OCI-M2 (cell line): ENCODE results near the gene IRF2.

Experiments used
- DNase-seq: peaks from one replicate; lab custom pipeline; 2025; ENCODE audit not compliant: unreplicated experiment; lab: John Stamatoyannopoulos, UW

The IRF2 gene

DNA sequence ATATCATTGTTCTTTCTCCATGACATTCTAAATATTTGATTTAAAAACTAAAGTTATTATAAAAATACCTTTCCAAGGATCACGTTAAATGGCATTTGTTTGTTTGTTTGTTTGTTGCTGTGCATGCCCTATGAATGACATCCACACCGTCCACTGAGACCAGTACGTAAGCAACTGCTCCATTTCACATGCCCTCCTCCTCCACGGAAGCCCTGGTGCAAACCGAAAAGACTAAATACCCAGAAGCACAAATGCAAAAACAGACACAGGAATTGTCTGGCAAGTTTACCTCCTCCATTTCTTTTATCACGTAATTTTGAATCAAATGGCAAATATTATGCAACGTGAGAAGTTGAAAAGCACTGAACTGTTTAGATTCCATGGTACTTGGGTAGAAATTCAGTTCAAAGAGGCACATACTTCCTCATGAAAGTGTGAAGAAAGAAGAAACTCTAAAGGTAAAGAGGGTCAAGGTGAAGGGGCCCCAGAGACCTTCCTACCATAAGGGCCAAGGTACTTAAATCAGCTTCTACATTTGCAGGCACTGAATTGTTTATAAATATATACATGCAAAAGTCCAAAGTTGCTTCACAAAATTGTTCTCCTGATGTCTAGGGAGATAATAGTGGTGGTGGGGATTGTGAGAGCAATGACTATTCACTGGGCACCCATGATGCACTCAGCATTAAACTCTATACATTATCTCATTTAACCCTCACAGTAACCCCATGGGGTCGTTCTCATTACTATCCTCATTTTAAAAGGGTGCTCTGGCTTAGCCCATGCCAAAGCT, 23.4 kb downstream of the IRF2 start:
- no peak for DNase-seq

DNA sequence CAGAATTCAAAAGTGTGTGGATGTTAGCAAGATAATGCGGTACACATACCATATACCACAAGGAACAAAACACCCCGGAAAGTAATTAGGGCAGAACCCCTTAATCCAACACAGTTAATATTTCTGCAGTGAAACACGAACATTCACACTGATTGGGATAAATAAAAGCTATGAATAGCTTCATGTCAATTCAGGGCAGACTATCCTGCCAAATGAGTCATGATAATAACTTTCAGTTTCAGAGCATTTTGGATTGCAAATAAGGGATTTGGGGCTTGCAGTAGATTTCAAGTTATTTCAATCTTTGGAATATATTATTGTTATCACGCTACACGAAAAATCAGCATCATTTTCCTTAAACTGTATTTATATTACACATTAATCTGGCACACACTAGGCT, 24.3 kb downstream of the IRF2 start:
- DNase-seq = no peak

DNA sequence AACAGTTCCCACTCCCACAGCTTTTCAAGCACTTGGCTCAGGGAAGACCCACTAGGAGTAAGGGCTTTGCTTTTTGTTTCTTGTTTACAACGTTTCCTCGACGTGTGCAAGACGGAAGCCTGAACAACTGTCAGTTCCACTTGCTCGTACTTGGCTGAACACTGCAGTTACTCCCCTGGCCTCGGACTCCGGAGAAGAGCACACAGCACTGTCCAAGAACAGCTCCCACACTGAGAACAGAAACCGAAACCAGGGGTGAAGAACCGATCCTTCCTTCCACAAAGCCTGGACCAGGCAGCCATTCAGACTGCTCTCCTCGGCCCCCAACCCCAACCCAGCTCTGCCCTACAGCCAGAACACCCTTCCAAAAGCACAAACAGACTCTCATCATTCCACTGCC, 25.5 kb downstream of the IRF2 start:
- DNase-seq = no peak

DNA sequence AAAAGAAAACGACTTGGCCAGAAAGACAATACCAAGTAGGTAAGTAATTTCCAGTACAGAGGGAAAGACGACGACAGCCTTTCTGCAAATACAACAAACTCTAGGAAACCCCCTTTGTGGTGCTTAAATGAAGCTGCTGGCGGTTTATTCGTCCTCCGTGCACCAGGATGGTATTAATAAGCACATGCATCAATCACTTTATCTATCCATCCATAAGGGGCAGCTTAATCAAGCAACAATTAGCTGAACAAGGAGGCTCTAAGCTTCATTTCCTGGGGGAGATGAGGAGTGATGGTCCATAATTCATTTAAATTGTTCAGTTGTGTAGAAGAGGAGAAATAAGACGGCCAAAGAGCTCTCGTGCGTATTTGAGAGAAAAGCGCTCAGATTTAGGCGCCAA, 26.2 kb downstream of the IRF2 start:
- DNase-seq = no peak

DNA sequence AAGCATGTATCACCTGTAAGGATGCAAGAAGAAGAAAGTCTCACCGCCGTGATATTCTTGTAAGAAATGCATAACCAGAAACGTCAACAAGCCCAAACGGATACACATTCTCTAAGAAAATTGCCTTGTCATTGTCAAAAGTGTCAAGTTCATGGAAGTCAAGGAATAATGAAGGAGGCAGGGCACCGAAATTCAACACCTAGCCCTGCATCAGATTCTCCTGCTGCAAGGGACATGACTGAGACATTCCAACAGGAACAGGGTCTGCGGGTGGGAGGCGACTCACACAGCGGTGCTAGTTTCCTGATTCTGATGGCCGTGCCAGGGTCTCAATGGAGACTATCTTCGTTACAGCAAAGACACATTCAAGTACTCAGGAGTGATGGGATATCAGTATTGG, 26.7 kb downstream of the IRF2 start:
- no peak for DNase-seq

DNA sequence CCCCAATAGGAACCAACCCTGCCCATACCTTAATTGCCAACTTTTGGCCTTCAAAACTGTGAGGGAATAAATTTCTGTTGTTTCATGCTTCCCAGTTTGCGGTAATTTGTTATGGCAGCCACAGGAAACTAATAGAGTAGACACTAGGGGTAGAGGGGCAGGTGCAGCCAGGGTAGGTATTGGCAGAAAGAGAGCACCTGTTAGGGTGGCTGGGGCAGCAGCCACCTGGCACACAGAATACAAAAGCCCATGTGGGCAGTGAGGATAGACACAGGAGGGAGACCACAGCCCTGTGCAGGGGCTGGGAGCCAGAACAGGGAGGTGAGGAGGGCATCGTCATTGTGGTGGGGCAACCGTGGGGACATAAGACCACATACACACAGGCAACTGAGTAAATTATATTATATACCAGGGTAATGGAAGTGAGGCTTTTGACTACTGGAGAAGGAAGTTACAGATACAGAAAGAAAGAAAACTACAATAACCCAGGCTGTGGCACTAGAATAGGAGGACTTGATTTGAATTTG, 28.2 kb downstream of the IRF2 start:
- no peak for DNase-seq

DNA sequence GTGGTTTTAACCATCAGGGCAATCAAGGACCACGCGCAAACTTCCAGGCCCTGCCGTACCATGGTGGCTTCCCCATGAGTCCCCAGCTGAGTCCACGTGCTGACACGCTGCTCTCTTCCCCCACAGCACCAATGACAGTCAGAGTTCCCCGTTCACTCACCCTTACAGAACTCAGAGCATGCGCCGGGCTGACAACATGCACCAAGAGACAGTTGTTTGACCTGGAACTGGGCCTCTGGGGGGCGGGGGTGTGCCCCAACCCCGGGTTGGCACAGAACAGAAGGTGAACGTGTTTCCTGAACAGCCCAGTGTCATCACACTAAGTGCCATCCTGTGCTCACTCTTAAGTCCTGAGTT, 29.4 kb downstream of the IRF2 start:
- DNase-seq = no peak

DNA sequence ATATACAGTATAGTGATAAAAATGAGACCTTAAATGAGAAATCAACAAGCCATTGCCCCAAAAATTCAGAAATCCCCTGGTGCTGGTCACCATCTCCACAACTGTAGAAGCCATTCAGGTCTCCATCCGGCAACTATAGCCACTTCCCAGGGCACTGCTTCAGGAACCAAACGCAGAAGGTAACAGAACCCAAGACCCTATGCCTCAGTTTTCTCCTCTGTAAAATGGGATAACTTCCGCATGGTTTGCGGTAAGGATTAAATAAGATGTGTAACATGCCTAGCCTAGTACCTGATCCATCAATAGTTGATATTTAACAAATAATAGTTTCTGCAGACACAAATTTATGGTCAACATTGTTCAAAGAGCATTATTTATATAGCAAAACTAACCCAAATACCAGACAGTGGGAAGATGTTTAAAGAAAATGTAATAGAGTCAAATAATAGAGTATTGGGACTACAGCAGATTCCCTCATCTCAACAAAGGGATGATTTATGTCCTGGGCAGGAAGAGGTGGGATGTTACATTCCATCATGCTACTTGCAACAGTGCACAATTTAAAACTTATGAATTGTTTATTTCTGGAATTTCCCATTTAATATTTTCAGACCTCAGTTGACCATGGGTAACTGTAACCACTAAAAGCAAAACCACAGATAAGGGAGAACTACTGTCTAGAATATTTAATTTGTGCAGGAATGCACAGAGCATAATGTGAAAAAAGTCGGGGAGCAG, 30.0 kb downstream of the IRF2 start:
- DNase-seq = no peak

DNA sequence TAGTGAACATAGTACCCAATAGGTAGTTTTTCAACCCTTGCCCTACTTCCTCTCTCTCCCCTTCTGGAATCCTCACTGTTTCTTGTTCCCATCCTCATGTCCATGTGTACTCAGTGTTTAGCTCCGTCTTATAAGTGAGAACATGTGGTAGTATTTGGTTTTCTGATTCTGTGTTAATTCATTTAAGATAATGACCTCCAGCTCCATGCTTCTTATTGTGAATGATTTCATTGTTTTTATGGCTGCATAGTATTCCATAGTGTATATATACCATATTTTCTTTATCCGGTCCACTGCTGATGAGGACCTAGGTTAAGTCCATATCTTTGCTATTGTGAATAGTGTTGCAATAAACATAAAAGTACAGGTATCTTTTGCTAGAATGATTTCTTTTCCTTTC, 31.0 kb downstream of the IRF2 start:
- DNase-seq = no peak

DNA sequence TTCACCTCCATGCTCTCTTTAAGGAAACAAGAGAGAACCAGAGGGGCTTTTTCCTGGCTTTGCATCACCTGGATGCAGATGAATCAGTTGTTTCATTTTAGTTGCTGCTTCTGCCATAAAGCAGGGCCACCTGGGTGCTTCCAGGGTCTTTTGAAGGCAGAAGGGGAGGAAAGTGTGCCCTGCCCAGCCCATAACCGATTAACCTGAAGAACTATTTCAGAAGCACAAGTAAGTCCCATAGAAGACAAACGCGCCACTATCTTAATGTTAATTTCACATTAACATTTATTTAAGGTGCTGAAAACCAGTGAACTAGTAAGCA, 32.1 kb downstream of the IRF2 start:
- no peak for DNase-seq

DNA sequence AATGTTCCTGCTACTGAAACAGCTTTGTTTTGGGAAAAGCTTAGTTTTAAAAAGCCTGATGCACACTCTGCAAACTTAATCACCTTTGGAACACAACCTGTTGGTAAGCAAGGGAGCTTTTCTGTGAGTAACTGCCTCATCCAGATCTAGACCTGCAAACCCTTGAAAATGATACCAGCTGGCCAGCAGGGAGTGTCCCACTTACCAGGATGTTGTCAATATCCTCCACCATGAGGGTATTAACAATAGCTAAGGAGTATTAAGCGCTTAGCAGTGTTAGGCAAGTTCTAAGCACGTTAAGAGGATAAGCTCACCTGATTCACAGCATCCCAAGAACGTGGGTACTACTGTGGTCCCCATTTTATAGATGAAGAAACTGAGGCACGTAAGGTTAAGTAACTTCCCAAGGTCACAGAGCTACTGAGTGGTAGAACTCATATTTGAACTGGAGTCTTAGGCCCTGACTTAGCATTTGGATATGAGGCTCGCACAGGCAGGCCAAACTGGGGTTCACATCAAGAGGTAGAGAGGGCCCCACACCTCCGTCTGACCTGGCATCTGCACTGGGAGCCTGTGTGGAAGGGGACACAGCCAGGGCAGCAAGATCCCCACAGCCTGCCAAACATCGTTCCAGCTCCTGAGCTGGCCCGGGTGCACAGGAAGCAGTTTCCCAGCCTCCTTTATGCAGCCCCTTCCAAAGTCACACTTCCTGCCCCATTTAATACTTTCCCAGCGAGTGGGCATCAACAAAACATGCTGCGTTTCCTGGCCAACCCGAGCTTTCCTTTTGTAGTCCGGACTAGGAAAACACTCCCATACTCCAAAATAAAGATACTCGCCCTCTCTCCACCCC, 32.7 kb downstream of the IRF2 start:
- DNase-seq = no peak

DNA sequence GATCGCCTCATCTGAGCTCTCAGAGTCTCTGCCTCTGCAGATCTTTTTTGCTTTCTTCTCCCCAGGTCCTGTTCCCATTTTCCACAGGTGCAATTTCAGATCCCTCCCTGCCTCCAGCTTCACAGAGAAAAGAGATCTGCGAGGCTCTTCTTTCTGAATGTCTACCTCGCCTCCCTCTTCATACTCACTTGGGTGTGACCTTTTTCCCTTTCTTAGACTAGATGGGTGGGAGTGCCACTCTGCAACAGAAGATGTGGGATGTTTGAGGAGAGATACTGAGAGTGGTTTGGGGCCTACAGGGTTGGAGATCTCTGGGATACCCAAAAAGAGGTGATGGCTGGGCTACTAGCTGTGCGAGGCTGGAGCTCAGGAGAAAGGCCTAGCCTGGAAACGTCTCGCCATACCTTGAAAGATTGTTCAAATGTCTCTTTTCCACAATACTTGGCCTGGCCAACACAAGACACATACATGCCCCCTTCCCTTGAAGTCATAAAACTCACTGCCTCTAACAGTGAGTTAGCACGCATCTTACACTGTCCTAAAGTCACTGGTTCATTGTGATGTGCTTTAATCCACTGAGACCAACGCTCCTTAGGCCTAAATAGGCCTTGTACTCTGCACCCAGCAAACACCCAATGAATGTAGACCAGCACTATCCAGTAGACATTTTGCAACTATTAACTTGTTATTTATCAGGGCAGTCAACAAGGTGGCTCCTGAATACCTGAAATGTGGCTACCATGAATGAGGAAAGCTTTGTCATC, 33.6 kb downstream of the IRF2 start:
- DNase-seq = no peak

DNA sequence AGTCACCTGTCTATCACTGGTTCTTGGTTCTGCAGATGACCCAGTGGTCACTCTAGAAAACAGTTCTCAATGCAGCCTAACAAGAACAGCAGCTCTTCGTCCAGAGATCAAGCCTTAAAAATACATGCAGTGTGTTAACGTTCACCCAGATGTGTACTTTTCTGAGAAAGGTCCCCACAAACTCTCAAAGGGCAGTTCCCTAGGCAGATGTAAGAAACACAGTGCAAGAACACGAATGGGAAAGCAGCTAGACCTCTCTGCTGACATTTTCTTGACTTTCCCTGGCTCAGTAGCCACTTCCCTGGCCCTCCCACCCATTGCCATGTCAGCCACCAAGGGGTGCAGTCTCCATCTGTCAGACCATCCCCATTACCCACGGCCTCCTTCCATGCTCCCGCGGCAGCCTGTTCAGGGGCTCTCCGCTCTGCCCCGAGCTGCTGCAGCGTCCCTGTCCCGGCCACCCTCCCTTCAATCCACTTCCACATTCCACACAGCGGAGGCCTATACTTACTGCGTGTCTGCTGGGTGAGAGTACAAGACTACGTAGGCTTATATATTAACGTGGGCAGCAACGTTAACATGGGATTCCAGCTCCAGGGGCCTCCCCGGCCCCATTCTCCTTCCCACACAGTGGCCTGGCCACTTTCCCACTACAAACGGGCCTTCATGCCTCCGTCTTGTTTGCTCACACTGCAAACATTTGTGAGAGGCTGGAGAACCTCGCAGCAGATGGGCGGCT, 34.3 kb downstream of the IRF2 start:
- no peak for DNase-seq

DNA sequence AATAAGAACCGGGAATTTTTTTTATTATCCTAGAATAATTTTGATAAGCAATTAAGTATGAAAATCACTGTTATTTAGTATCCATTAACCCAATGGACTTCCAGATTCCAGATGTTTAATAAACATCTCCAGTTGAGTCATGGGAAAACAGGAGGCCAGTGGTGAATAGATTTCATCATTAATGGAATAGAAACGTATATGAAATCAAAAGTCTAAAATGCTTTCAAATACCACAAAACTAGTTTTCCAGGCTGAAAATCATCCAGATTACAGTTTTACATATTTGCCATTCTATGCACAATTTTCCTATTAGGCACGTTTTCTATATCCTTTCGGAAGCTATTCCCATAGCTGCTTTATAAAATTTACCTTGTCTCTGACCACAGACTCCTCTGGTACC, 35.0 kb downstream of the IRF2 start:
- DNase-seq = no peak

DNA sequence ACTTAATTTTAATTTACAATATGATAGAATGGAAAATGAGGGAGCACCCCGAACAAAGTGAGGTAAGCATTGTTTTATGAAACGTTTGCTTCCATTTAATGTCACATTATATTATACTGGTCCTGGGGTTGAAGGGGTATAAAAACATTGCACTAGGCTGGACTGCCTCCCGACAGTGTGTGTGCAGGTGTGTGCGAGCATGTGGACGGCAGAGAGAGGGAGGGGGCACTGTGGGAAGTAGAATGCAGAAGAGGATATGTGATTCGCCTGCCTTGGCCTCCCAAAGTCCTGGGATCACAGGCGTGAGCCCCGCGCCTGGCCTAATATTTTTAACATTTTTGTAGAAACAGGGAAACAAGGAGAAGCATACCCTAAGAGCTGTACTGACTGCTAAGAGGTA, 36.0 kb downstream of the IRF2 start:
- no peak for DNase-seq

DNA sequence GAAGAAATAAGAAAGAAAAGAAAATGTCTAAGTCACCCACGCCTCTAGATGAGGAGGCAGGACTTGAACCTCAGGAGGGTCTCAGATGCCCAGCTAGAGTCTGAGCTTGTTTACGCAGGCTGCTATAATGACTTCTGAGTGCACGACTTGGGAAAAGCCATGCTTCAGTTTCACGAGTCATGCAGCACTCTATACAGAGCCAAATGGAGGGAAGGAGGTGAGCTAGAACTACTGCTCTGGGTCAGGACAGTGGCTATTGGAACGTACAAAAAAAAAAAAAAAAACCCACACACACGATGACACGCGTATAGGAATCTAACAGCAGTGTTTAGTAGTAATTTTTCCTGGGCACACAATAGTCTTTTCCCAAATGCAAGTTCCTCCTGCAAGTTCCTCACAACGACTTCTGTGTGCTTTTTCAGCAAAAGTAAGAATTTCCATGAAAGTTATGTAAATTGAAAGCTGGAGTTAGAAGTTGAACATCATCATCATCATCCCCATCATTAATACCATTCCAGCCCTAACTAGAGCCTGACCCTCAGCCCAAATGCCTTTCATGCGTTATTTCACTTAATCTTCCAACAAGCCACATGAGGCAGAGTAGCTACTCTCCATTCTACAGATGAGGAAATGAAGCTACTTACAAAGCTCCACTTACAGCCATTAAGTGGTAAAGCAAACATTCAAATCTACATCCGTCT, 36.6 kb downstream of the IRF2 start:
- no peak for DNase-seq

DNA sequence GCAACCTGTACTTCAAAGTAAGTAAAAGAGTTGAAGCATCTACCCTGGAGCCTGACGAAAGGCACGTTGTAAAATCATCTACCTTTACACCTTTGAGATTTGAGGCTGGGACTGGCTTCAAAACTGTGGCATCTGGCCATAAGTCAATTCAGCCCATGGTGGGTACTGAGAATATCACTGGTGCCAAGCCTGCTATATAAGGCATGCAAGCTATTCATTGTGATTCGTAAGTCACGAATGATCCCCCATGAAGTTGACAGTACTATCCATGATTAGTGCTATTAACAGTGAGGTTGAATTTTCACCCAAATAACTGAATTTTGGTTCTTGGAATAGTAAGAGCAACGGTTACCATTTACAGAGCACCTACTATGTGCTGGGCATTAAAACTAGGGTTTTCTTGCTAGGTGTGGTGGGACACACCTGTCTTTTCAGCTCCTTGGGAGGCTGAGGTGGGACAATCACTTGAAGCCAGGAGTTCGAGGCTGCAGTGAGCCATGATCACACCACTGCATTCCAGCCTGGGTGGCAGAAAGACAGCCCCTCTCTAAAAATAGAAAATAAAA, 39.8 kb downstream of the IRF2 start:
- no peak for DNase-seq

DNA sequence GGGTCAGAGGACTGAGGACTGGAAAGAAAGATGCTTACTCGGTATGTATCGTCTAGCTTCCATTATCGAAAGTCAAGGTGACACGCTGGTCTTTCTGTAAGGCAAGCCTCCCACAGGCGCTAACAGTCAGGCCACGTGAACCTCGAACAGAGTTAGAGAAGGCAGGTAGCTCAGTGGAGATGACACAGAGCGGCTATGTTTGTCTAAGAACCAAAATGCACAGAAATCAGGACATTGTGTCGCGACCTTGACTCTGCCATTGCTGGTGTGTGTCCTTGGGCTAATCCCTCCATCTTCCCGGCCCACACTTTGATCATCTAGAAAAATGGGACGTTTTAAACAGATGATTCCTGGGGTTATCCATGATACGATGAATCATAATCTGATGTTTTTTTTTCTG, 40.3 kb downstream of the IRF2 start:
- no peak for DNase-seq

DNA sequence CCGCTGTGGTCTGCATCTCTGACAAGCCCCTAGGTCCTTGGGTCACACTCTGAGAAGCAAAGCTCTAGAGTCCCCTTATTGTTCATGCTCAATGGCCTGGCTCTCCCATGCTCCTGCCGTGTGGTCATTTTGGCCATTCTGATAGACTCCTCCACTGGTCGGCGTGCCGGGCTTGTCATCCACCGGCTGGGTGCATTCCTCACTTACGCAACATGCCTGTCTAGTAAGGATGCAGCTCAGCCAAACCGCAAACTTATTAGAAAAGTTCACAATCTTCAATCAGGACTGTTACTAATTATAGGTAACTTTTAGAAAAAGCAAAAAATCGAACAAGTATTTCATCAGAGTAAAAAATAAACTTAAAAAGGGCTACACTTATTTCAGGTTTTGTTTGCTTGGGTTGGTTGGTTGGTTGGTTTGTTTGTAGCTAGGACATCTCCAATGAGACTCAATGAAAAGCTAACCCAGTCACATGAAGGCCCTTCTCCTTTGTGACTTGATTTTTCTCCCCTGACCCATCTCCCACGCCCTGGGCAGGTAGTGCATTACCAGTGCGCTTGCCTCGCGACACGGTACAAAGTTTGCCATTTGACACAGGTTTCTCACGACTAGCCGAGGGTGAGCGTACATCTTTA, 41.0 kb downstream of the IRF2 start:
- no peak for DNase-seq
